HepG2 (cell line): Measurements from ENCODE around the gene MACROH2A1.
A peak's percentile ranks its signal among the peaks of the same experiment; 100 is the strongest.

Experiments used
- ATF2 ChIP-seq: sonication (generic); formaldehyde crosslinking; IDR thresholded peaks from 2 replicates; pipeline ENCODE4 v1.4.0; 2020; ENCODE audit warnings: missing genetic modification reagents
- BRF2 ChIP-seq: sonication (generic); formaldehyde crosslinking; IDR thresholded peaks from 2 replicates; pipeline ENCODE4 v1.8.1; 2022; ENCODE audit warnings: mild to moderate bottlenecking, missing genetic modification reagents
- CHD2 ChIP-seq: IDR thresholded peaks from 2 replicates; pipeline ENCODE4 v1.6.1; 2011; ENCODE audit warnings: low read depth, low read length, improper control_type of control experiment
- CREB1 ChIP-seq, 2 experiments: fragments of 450-650 bp in 1 of 2; IDR thresholded peaks; 2 replicates each; pipeline ENCODE4 v1.6.1; 2016 to 2017; ENCODE audit warnings: control low read depth in 1 of 2, mild to moderate bottlenecking in 1 of 2, missing compliant biosample characterization in 1 of 2, missing genetic modification characterization in 1 of 2
- CTCF ChIP-seq: sonication (generic); formaldehyde crosslinking; IDR thresholded peaks from 2 replicates; pipeline ENCODE4 v1.5.0; 2020; ENCODE audit warnings: mild to moderate bottlenecking, missing genetic modification reagents, moderate library complexity
- MAZ ChIP-seq, 2 experiments: sonication (generic) in 1 of 2; formaldehyde crosslinking in 1 of 2; IDR thresholded peaks; 2 replicates each; pipeline versions ENCODE4 v1.5.0 to v1.6.1; 2012 to 2020; ENCODE audit warnings: low read depth in 2 of 2, mild to moderate bottlenecking in 2 of 2, borderline replicate concordance in 1 of 2, improper control_type of control experiment in 1 of 2, low read length in 1 of 2, missing genetic modification reagents in 1 of 2, moderate library complexity in 1 of 2
- POLR2A ChIP-seq, 2 experiments: IDR thresholded peaks; 2 replicates each; pipeline ENCODE4 v1.6.1; 2011; ENCODE audit warnings: low read depth in 2 of 2, low read length in 2 of 2, mild to moderate bottlenecking in 1 of 2, moderate library complexity in 1 of 2; ENCODE audit not compliant: insufficient read depth in 1 of 2
- PRPF4 ChIP-seq: fragments of 200-400 bp; formaldehyde crosslinking; IDR thresholded peaks from 2 replicates; pipeline ENCODE4 v1.6.1; 2016; ENCODE audit warnings: low read length, low read depth; ENCODE audit not compliant: poor library complexity, severe bottlenecking
- SRSF4 ChIP-seq: fragments of 200-400 bp; formaldehyde crosslinking; IDR thresholded peaks from one replicate; pipeline ENCODE4 v1.6.1; 2018; ENCODE audit warnings: mild to moderate bottlenecking, low read depth, low read length, moderate library complexity; ENCODE audit not compliant: poor library complexity, severe bottlenecking
- TAF1 ChIP-seq: sonication (generic); formaldehyde crosslinking; IDR thresholded peaks from 2 replicates; pipeline ENCODE4 v1.4.0; 2020; ENCODE audit warnings: missing genetic modification reagents
- ZFP1 ChIP-seq: IDR thresholded peaks from 2 replicates; pipeline ENCODE4 v1.6.1; 2016
- ZFP36 ChIP-seq: fragments of 150-350 bp; IDR thresholded peaks from 2 replicates; pipeline ENCODE4 v1.6.1; 2018; ENCODE audit warnings: borderline replicate concordance, low read length, low read depth; ENCODE audit not compliant: partially characterized antibody
- ZNF274 ChIP-seq: sonication (generic); formaldehyde crosslinking; IDR thresholded peaks from 2 replicates; pipeline ENCODE4 v1.5.1; 2020; ENCODE audit warnings: mild to moderate bottlenecking, missing genetic modification reagents
- TF ChIP-seq, protein P1 (sequence below): sonication (generic); formaldehyde crosslinking; IDR thresholded peaks from 2 replicates; pipeline ENCODE4 v1.5.0; 2020; ENCODE audit warnings: mild to moderate bottlenecking, missing genetic modification reagents

GRCh38 chr5:135433681-135434426, 34.8 kb upstream of the MACROH2A1 start:
- TF ChIP-seq MAZ (IDR thresholded peaks at IDR 0.05; ENCODE audit: borderline replicate concordance, low read depth, low read length) (no peak), MAZ (CRISPR knock-in tag; IDR thresholded peaks at IDR 0.05; ENCODE audit: low read depth) (no peak), POLR2A (IDR thresholded peaks at IDR 0.05; ENCODE audit: insufficient read depth in 1 of 2, low read depth in 2 of 2, low read length in 2 of 2) (peak; percentile 61 to 66), CREB1 (IDR thresholded peaks at IDR 0.05) (no peak), CREB1 (CRISPR knock-in tag; IDR thresholded peaks at IDR 0.05) (no peak), ATF2 (no peak), CHD2 (no peak), CTCF (CRISPR knock-in tag) (no peak), PRPF4 (no peak), ZFP36 (no peak), ZFP1 (CRISPR knock-in tag) (no peak), SRSF4 (no peak), BRF2 (CRISPR knock-in tag) (no peak), ZNF274 (no peak), TAF1 (peak; percentile 34; the same call in 1 of the 2 replicates)
- TF ChIP-seq, protein P1, sequence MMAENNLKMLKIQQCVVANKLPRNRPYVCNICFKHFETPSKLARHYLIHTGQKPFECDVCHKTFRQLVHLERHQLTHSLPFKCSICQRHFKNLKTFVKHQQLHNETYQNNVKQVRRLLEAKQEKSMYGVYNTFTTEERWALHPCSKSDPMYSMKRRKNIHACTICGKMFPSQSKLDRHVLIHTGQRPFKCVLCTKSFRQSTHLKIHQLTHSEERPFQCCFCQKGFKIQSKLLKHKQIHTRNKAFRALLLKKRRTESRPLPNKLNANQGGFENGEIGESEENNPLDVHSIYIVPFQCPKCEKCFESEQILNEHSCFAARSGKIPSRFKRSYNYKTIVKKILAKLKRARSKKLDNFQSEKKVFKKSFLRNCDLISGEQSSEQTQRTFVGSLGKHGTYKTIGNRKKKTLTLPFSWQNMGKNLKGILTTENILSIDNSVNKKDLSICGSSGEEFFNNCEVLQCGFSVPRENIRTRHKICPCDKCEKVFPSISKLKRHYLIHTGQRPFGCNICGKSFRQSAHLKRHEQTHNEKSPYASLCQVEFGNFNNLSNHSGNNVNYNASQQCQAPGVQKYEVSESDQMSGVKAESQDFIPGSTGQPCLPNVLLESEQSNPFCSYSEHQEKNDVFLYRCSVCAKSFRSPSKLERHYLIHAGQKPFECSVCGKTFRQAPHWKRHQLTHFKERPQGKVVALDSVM (CRISPR knock-in tag), result no peak
